HG03025 (cell line): ENCODE measurements around the gene CITED1.
A peak's percentile ranks its signal among the peaks of the same experiment; 100 is the strongest.
"Not testable (repeated sequence)": the region's sequence is repeated elsewhere in the genome, so short reads cannot be mapped to it uniquely, and the experiment has no call there.

Experiments used
- ATAC-seq: cut with Tn5 transposase; IDR thresholded peaks from one replicate; pipeline ENCODE4 v1.9.1; 2021; ENCODE audit warnings: mild to moderate bottlenecking, moderate library complexity; ENCODE audit not compliant: unreplicated experiment, low FRiP score

CITED1 gene

GRCh38 chrX:72305286-72306084 lies at the start of gene CITED1:
Gene CITED1 (minus strand): TSS chrX:72305914. CDS start chrX:72302869, 3,045 bp downstream.
- no peak for ATAC-seq

- ATAC-seq: no peak
Measured at GRCh38 chrX:72352786-72353185, 47.1 kb upstream of the CITED1 start.

GRCh38 chrX:72351606-72352334 lies 46.1 kb upstream of the CITED1 start:
- no peak for ATAC-seq

- ATAC-seq: peak; percentile 70
Measured at GRCh38 chrX:72349190-72349589, 43.5 kb upstream of the CITED1 start.

- no peak for ATAC-seq
Measured at GRCh38 chrX:72348247-72348979, 42.7 kb upstream of the CITED1 start.

- no peak for ATAC-seq
Measured at GRCh38 chrX:72347366-72347765, 41.7 kb upstream of the CITED1 start.

GRCh38 chrX:72346302-72346949 lies 40.7 kb upstream of the CITED1 start:
- no peak for ATAC-seq

- ATAC-seq: no peak
Measured at GRCh38 chrX:72340626-72341025, 34.9 kb upstream of the CITED1 start.

GRCh38 chrX:72340041-72340440 lies 34.3 kb upstream of the CITED1 start:
- no peak for ATAC-seq

GRCh38 chrX:72330131-72330530 lies 24.4 kb upstream of the CITED1 start:
- ATAC-seq: no peak

GRCh38 chrX:72326605-72327300 lies 21.0 kb upstream of the CITED1 start:
- ATAC-seq: no peak

GRCh38 chrX:72319651-72320050 lies 13.9 kb upstream of the CITED1 start:
- ATAC-seq: not testable (repeated sequence)

GRCh38 chrX:72317139-72317538 lies 11.4 kb upstream of the CITED1 start:
- ATAC-seq: no peak

GRCh38 chrX:72316408-72317110 lies 10.8 kb upstream of the CITED1 start:
- no peak for ATAC-seq

GRCh38 chrX:72314881-72315280 lies 9.2 kb upstream of the CITED1 start:
- ATAC-seq: no peak

GRCh38 chrX:72313707-72314641 lies 8.3 kb upstream of the CITED1 start:
- no peak for ATAC-seq

GRCh38 chrX:72312311-72312940 lies 6.7 kb upstream of the CITED1 start:
- ATAC-seq: no peak
